Neuronal stem cell (in vitro differentiated cells): ENCODE measurements around the gene ANO6. TPM values are rescaled to one million over a fixed set of nuclear protein-coding genes. Genes with fewer than 3 reads are reported as not detected.

Experiments
- small RNA-seq: library from polyadenylated mRNA; stranded (forward); fragments of <200 nt; extraction: miRNeasy Mini kit (QIAGEN cat#:217004); gene quantifications from one replicate; pipeline ENCODE3, GENCODE V24; 2013; ENCODE audit not compliant: insufficient read depth

Gene ANO6

Small RNA genes lying within 50 kb of the gene (small RNA-seq; reads per million reads assigned to genes)
- gene AC009248.2: not detected
